Erythroblast (primary cell): ENCODE results near the gene C12orf54.

ENCODE experiments used
- GATA1 ChIP-seq: IDR thresholded peaks from 2 replicates; pipeline ENCODE4 v1.6.1; 2011; ENCODE audit warnings: low read depth, mild to moderate bottlenecking, control low read depth, low read length, moderate library complexity
- POLR2A ChIP-seq: IDR thresholded peaks from 2 replicates; pipeline ENCODE4 v1.6.1; 2011; ENCODE audit warnings: mild to moderate bottlenecking, low read length

- no peak for TF ChIP-seq POLR2A
- no peak for TF ChIP-seq GATA1
Measured at GRCh38 chr12:48508987-48509386, 26.7 kb downstream of the C12orf54 start.
